OCI-LY1 (cell line): ENCODE measurements around the gene GSX1.
"Not testable (repeated sequence)": the region's sequence is repeated elsewhere in the genome, so short reads cannot be mapped to it uniquely, and the experiment has no call there.

ENCODE experiments used
- H2AFZ ChIP-seq: fragments of 200-600 bp; sonication (generic), shearing (Covaris generic); 2 replicates; pipeline ENCODE4 v1.6.0; 2014; ENCODE audit warnings: antibody characterized with exemption, mild to moderate bottlenecking, low read length
- H3F3A ChIP-seq: fragments of 200-600 bp; sonication (generic), shearing (Covaris generic); 2 replicates; pipeline ENCODE4 v1.6.0; 2014; ENCODE audit warnings: mild to moderate bottlenecking, antibody characterized with exemption, low read length, moderate library complexity; ENCODE audit not compliant: insufficient read depth
- H3K27ac ChIP-seq: fragments of 200-600 bp; sonication (generic); 2 replicates; pipeline ENCODE4 v1.5.1; 2014; ENCODE audit warnings: low read length, mixed run types, mild to moderate bottlenecking, low read depth; ENCODE audit not compliant: poor library complexity, severe bottlenecking
- H3K27me3 ChIP-seq: fragments of 200-600 bp; sonication (generic); 2 replicates; pipeline ENCODE4 v1.6.0; 2014; ENCODE audit warnings: antibody characterized with exemption, mild to moderate bottlenecking, low read length, moderate library complexity; ENCODE audit not compliant: insufficient read depth
- H3K36me3 ChIP-seq: fragments of 200-600 bp; sonication (generic); 2 replicates; pipeline ENCODE4 v1.6.1; 2014; ENCODE audit warnings: mild to moderate bottlenecking, antibody characterized with exemption, low read length, moderate library complexity, mixed read lengths; ENCODE audit not compliant: insufficient read depth
- H3K4me1 ChIP-seq: fragments of 200-600 bp; sonication (generic); 2 replicates; pipeline ENCODE4 v1.5.1; 2014; ENCODE audit warnings: mild to moderate bottlenecking, low read length, moderate library complexity; ENCODE audit not compliant: insufficient read depth, severe bottlenecking
- H3K4me2 ChIP-seq: fragments of 200-600 bp; sonication (generic), shearing (Covaris generic); 2 replicates; pipeline ENCODE4 v1.6.1; 2014; ENCODE audit warnings: low read length
- H3K4me3 ChIP-seq: fragments of 200-600 bp; sonication (generic); 2 replicates; pipeline ENCODE4 v1.5.1; 2014; ENCODE audit warnings: low read length, low read depth, mild to moderate bottlenecking, mixed read lengths; ENCODE audit not compliant: poor library complexity, severe bottlenecking
- H3K79me2 ChIP-seq: fragments of 200-600 bp; shearing (Covaris generic); 2 replicates; pipeline ENCODE4 v1.6.1; 2016; ENCODE audit warnings: mixed run types, low read length, mixed read lengths; ENCODE audit not compliant: insufficient read depth
- H3K9ac ChIP-seq: fragments of 200-600 bp; sonication (generic), shearing (Covaris generic); 2 replicates; pipeline ENCODE4 v1.6.1; 2014; ENCODE audit warnings: mild to moderate bottlenecking, low read length, mixed read lengths
- H3K9me2 ChIP-seq: fragments of 200-600 bp; sonication (generic), shearing (Covaris generic); 2 replicates; pipeline ENCODE4 v1.6.1; 2014; ENCODE audit warnings: low read depth, mild to moderate bottlenecking, low read length, mixed read lengths
- H3K9me3 ChIP-seq: fragments of 200-600 bp; shearing (Covaris generic); 2 replicates; pipeline ENCODE4 v1.6.1; 2014; ENCODE audit warnings: low read length, mixed read lengths
- H4K20me1 ChIP-seq: fragments of 200-600 bp; sonication (generic), shearing (Covaris generic); 2 replicates; pipeline ENCODE4 v1.6.0; 2016; ENCODE audit warnings: mild to moderate bottlenecking, low read length; ENCODE audit not compliant: insufficient read depth
- EZH2 ChIP-seq: fragments of 200-600 bp; sonication (generic), shearing (Covaris generic); IDR thresholded peaks from 2 replicates; pipeline ENCODE4 v1.8.0; 2017; ENCODE audit warnings: borderline replicate concordance, mixed run types, mild to moderate bottlenecking, antibody characterized with exemption, low read length, moderate library complexity, mixed read lengths
- TF ChIP-seq, protein P1 (sequence below): fragments of 200-600 bp; sonication (generic), shearing (Covaris generic); IDR thresholded peaks from 2 replicates; pipeline ENCODE4 v1.5.1; 2017; ENCODE audit warnings: mild to moderate bottlenecking, antibody characterized with exemption, low read length, moderate library complexity, mixed read lengths

Gene GSX1

DNA sequence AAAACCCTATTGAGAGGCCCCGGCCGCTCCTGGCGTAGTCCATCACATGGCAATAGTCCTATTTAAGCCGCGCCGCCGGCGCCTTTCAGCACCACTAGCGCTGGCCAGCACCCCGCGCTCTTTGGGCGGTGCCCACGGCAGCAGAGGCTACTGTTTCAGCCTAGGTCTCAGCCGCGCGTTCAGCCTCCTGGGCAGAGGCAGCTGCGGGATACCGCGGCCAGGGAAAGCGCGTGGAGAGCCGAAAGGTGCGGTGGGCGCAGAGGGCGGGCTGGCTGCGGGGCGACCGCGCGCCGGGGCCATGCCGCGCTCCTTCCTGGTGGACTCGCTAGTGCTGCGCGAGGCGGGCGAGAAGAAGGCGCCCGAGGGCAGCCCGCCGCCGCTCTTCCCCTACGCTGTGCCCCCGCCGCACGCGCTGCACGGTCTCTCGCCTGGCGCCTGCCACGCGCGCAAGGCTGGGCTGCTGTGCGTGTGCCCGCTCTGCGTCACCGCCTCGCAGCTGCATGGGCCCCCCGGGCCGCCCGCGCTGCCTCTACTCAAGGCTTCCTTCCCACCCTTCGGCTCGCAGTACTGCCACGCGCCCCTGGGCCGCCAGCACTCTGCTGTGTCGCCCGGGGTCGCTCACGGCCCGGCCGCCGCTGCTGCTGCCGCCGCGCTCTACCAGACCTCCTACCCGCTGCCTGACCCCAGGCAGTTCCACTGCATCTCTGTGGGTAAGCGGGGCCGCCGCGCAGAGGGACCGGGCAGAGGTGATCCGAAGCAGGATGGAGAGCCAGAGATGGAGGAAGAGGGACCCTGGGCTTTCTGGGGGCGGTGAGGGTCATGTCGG lies at the start of gene GSX1:
Gene GSX1 (plus strand): TSS at position 91 of the 826 bp plus-strand sequence. CDS start 208 bp downstream, at position 299.
- H3K4me3 ChIP-seq: no peak within 1 kb of the TSS
- no peak within 1 kb of the TSS for H3K9ac ChIP-seq
- H3K27ac ChIP-seq: no peak within 1 kb of the TSS
- H3K4me2 ChIP-seq: no peak within 1 kb of the TSS
- no peak within 1 kb of the TSS for H2AFZ ChIP-seq
- no peaks in the 10 kb centered on the region for H4K20me1 ChIP-seq
- no peaks in the 10 kb centered on the region for H3K9me2 ChIP-seq
- no peaks in the 10 kb centered on the region for H3F3A ChIP-seq
- H3K9me3 ChIP-seq: no peaks in the 10 kb centered on the region
- H3K4me1 ChIP-seq: peaks cover 17% of the 10 kb centered on the region
- H3K27me3 ChIP-seq: peaks cover 3% of the 10 kb centered on the region; the same call in 1 of the 2 replicates
- TF ChIP-seq, protein P1, sequence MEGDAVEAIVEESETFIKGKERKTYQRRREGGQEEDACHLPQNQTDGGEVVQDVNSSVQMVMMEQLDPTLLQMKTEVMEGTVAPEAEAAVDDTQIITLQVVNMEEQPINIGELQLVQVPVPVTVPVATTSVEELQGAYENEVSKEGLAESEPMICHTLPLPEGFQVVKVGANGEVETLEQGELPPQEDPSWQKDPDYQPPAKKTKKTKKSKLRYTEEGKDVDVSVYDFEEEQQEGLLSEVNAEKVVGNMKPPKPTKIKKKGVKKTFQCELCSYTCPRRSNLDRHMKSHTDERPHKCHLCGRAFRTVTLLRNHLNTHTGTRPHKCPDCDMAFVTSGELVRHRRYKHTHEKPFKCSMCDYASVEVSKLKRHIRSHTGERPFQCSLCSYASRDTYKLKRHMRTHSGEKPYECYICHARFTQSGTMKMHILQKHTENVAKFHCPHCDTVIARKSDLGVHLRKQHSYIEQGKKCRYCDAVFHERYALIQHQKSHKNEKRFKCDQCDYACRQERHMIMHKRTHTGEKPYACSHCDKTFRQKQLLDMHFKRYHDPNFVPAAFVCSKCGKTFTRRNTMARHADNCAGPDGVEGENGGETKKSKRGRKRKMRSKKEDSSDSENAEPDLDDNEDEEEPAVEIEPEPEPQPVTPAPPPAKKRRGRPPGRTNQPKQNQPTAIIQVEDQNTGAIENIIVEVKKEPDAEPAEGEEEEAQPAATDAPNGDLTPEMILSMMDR: no peak
- no peaks in the 10 kb centered on the region for H3K36me3 ChIP-seq
- no peaks in the 10 kb centered on the region for H3K79me2 ChIP-seq

DNA sequence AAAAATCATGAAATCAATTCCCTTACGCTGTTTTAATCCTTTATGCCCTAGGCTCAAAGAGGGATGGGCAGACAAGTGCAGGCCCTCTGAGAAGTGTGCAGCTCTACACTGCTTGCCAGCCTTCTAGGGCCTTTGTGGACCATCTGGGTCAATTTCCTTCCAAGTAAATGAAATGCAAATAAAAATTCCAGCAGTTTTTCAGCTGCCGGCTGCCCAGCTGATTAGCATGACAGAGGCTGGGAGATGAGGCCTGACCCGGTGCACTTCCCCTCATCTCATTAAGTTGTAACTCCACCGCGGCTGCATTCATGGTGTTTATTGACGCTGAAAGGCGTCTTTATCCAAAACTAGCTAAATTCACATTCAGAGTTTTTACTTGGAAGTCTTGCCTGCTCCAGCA lies 47.5 kb upstream of the GSX1 start:
- no peaks in the 10 kb centered on the region for H4K20me1 ChIP-seq
- H3K9ac ChIP-seq: no peak overlapping the region
- TF ChIP-seq, protein P1: no peak
- no peak for TF ChIP-seq EZH2
- H3K9me3 ChIP-seq: no peaks in the 10 kb centered on the region
- H3K27me3 ChIP-seq: no peaks in the 10 kb centered on the region
- H3K27ac ChIP-seq: no peak overlapping the region
- no peak overlapping the region for H3K4me2 ChIP-seq
- no peaks in the 10 kb centered on the region for H3K36me3 ChIP-seq
- H3K79me2 ChIP-seq: no peaks in the 10 kb centered on the region
- no peaks in the 10 kb centered on the region for H3F3A ChIP-seq
- no peak overlapping the region for H3K4me3 ChIP-seq
- no peaks in the 10 kb centered on the region for H3K9me2 ChIP-seq
- H3K4me1 ChIP-seq: no peaks in the 10 kb centered on the region
- H2AFZ ChIP-seq: no peak overlapping the region

DNA sequence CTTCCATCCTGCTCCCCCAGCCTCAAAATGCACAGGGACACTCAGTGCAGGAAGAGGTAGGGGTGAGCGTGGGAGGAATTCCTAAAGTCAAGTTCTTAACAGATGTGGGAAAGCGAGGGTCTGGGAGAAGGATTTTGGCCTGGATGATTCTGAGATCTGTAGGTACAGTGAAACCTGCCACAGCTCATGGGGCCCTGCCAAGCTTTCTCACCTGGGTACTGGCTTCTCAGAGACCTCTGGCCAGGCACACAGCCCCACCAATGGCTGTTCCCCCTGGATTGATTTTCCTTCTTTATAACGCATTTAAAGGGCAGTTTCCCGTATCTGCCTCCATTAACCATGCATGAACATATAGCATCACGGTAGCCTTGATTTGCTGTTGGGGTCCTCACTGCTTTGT lies 47.0 kb upstream of the GSX1 start:
- H3K4me3 ChIP-seq: no peak overlapping the region
- H3K27me3 ChIP-seq: no peaks in the 10 kb centered on the region
- H3F3A ChIP-seq: no peaks in the 10 kb centered on the region
- no peak overlapping the region for H3K27ac ChIP-seq
- H3K9me2 ChIP-seq: no peaks in the 10 kb centered on the region
- no peaks in the 10 kb centered on the region for H3K36me3 ChIP-seq
- H3K4me1 ChIP-seq: no peaks in the 10 kb centered on the region
- no peak overlapping the region for H3K4me2 ChIP-seq
- TF ChIP-seq, protein P1: no peak
- no peak for TF ChIP-seq EZH2
- no peaks in the 10 kb centered on the region for H3K79me2 ChIP-seq
- no peak overlapping the region for H2AFZ ChIP-seq
- no peak overlapping the region for H3K9ac ChIP-seq
- no peaks in the 10 kb centered on the region for H3K9me3 ChIP-seq
- H4K20me1 ChIP-seq: no peaks in the 10 kb centered on the region

DNA sequence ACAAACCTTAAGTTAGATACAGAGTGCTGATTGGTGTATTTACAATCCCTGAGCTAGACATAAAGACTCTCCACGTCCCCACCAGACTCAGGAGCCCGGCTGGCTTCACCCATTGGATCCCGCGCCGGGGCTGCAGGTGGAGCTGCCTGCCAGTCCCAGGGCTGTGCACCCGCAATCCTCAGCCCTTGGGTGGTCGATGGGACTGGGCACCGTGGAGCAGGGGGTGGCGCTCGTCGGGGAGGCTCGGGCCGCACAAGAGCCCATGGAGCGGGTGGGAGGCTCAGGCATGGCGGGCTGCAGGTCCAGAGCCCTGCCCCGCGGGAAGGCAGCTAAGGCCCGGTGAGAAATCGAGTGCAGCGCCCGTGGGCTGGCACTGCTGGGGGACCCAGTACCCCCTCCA lies 44.1 kb upstream of the GSX1 start:
- H3K27me3 ChIP-seq, H3K4me3 ChIP-seq, H3K9me3 ChIP-seq, H3K36me3 ChIP-seq, H3K9me2 ChIP-seq, H4K20me1 ChIP-seq, H3K27ac ChIP-seq, H3K4me1 ChIP-seq, H3K9ac ChIP-seq, H3K4me2 ChIP-seq, H3K79me2 ChIP-seq, H2AFZ ChIP-seq, H3F3A ChIP-seq: not testable (repeated sequence)
